Spleen (tissue), 7 donors: ENCODE measurements around the gene CDY2B.
"Not testable (repeated sequence)": the region's sequence is repeated elsewhere in the genome, so short reads cannot be mapped to it uniquely, and the experiment has no call there.

Experiments used
- CTCF ChIP-seq, 11 experiments: fragments of 200-600 bp in 7 of 11; fragments of 450-650 bp in 4 of 11; sonication (generic) in 4 of 11; IDR thresholded peaks in 8 of 11; conservative IDR thresholded peaks in 3 of 11; 1 replicate in 7 of 11; 2 replicates in 4 of 11; pipeline versions ENCODE4 v1.4.0 to v1.8.0; 2016 to 2021; ENCODE audit warnings: antibody characterized with exemption in 11 of 11, inconsistent platforms in 4 of 11, mild to moderate bottlenecking in 1 of 11
- POLR2A ChIP-seq, 3 donors: fragments of 450-650 bp; IDR thresholded peaks; one replicate each; pipeline ENCODE4 v1.5.1; 2017; ENCODE audit warnings: antibody characterized with exemption in 3 of 3, mild to moderate bottlenecking in 1 of 3
- POLR2AphosphoS5 ChIP-seq, 3 donors: sonication (generic); formaldehyde crosslinking; IDR thresholded peaks; one replicate each; pipeline ENCODE4 v1.5.1; 2017; ENCODE audit warnings: antibody characterized with exemption in 3 of 3
- donor health status: DM: no; HTN: no; CAD: no; lungs with moderate emphysema.
- donor health status: DM: no; HTN: no; CAD: no.
- donor health status: DM: no; HTN: no; CAD: no.

GRCh38 chrY:17870737-17871136 is 9.3 kb downstream of the CDY2B start:
- TF ChIP-seq CTCF (IDR thresholded peaks at IDR 0.05 in 8 of 11, conservative IDR thresholded peaks at IDR 0.05 in 3 of 11); POLR2A (IDR thresholded peaks at IDR 0.05); POLR2AphosphoS5 (IDR thresholded peaks at IDR 0.05): not testable (repeated sequence)
